KG1 (cell line): ENCODE data around the gene TAF13.
"Not testable (repeated sequence)": the region's sequence is repeated elsewhere in the genome, so short reads cannot be mapped to it uniquely, and the experiment has no call there.

Source experiments
- DNase-seq: peaks from one replicate; lab custom pipeline; 2025; lab: John Stamatoyannopoulos, UW

TAF13 gene

DNA sequence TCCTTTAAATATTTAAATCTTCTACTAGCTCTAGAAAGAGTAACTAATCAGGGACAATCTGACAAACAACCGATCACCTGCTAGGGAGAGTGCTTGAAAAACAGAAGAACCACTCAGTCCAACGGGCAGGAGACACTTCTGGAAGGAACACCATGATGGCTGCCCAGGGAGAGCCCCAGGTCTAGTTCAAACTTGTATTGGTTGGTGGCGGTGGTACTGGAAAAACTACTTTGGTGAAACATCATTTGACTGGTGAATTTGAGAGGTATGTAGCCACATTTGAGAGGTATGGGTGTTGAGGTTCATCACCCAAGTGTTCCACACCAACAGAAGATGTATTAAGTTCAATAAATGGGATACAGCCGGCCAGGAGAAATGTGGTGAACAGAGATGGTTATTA lies 29.1 kb downstream of the TAF13 start:
- no peak for DNase-seq

DNA sequence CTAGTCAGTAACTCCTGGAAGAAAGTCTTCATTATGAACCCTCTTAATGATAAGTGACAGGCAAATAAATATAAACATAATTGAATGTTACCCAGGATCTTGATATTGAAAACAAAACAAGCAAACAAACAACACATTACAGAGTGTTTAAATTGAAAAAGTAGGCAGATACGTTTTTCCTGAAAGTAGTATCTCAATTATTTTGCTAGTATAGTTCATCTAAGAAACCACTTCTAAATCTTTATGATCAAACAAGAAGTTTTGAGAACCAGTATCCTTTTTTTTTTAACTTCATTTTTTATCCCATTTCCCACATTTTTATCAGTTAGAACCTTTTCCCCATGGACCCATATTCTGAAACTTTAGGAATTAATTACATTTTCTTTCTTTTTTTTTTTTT lies 30.2 kb downstream of the TAF13 start:
- DNase-seq: no peak

DNA sequence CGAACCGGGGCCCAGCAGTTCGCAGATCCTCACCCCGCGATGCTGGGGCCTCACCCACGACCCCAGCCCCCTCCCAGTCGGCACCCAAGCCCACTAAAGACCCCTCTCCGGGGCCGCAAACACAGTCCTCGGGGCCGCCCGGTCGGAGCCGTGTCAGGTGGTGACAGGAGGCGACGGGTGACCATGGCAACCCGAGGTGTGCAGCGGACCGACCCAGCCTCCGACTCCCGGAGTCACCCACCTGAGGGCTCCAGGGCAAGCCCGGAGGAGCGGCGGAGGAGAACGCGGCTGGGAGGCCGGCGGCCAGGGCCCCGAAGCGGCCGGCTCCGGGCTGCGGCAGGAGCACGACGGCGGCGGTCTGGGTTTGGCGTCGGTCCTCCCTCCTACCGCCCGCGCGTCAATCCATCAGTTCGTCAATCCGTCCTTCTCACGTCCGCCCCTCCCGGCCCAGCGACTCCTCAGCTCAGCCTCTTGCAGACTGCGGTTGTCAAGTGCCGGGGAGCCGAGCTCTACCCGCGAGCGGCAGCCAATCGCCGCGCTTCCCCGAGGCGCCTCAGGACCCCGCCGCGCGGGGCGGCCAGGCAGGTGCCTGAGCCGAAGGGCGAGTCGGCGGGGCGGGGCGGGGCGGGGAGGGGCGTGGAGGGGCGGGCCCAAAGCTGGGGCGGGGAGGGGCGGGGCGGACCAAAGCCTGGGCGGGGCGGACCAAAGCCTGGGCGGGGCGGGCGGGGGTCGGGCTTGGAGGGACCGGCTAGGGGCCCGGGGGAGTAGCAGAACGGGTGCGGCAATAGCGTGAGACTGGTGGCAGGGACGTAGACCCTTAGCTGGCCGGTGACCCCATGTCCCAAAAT lies 34.0 kb downstream of the TAF13 start, which contains the start of gene WDR47:
Gene WDR47 (minus strand): TSS at position 482 of the 848 bp plus-strand sequence. CDS start 18,590 bp downstream, outside the sequence.
- peak; percentile 86 for DNase-seq

DNA sequence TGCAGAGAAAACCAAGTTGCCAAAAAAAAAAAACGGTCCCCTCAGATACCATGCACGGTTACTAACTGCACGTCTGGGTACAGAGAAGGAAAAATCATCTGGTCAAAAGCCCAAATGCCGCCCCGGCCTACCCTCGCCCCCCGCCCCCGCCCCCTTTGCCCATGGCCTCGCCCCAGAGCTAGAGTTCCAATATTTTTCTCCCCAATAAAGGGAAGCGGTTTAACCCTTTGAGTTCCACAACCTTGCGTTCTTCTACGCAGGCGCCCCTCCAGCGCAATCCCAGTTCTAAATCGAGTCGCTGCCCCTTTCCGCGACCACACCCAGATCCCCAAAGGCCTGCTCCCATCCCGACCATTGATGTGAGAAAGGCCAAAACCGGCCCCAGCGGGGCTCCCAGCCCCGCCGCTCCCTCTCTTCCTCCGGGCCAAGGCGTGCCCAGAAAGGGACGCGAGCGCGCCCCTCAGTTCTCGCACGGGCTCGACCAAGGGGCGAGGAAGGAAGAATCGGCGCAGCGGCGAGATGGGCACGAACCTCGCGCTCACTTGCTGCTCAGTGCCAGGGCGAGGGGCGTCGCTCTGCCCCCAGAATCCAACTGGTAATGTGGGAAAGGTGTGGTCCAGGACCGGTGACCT lies 34.7 kb downstream of the TAF13 start:
- DNase-seq: peak; percentile 32

DNA sequence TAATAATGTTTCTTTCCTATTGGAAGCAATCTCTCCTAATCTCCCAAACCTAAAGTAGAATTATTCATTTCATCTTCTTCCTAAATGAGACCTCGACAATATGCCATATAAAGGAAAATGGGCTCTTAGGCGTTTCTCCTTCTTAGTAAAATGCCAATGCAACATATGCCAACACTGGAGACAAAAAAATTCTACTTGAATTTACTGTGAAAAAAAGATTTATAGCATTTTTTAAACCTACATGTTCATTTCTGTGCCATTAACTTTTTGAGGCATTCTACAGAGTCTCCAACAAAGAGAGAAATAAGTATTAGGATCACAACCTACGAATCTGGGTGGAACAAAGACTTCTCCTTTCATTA lies 35.2 kb downstream of the TAF13 start:
- no peak for DNase-seq

DNA sequence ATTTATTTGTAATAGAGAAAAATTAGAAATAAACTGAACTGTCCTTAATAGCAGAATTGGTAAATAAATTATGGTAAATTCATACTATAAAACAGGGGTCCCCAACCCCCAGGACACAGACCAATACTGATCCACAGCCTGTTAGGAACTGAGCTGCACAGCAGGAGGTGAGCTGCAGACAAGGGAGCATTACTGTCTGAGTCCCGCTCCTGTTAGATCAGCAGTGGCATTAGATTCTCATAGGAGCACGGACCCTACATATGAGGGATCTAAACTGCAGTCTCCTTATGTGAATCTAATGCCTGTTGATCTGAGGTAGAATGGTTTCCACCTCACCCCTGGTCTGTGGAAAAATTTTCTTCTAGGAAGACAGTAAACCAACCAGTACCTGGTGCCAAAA lies 41.4 kb downstream of the TAF13 start:
- no peak for DNase-seq

DNA sequence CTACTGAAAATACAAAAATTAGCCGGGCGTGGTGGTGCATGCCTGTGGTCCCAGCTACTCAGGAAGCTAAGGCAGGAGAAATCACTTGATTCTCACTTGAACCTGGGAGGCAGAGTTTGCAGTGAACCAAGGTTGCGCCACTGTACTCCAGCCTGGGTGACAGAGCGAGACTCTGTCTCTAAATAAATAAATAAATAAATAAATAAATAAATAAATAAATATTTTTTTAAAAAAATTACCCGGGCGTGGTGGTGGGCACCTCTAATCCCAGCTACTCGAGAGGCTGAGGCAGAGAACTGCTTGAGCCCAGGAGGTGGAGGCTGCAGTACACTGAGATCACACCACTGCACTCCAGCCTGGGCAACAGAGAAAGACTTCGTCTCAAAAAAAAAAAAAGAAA lies 46.3 kb downstream of the TAF13 start:
- DNase-seq: not testable (repeated sequence)

DNA sequence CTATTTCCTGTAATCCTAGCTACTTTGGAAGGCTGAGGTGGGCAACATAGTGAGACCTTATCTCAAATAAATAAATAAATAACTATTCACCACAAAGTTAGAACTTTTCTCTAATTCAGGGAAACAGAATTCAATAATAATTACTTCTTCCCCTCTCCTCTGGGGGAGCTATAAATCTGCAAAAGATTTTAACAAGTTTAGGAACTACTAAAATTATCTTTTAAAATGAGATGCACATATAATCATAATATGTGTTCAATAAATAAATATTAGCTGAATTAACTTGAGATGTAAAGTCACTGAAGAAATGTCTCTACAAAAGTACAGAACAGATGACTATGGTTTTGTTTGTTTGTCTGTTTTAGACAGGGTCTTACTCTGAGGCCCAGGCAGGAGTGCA lies 48.0 kb downstream of the TAF13 start:
- no peak for DNase-seq

DNA sequence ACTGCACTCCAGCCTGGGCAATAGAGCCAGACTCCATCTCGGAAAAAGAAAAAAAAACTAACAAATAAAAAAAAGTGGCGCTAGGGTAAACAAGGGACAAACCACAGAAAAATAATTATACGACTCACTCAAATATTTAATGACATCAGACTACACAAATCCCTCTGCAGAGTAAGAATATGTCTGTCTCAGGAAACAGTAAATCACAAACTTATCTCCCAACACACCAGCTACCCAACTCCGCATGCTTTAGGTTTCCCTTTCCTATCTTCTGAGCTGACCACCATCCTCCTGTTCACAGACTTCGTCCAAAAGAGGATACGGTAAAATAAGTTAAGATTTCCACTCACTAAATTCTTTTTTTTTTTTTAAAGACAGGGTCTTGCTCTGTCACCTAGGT lies 50.1 kb downstream of the TAF13 start:
- no peak for DNase-seq

DNA sequence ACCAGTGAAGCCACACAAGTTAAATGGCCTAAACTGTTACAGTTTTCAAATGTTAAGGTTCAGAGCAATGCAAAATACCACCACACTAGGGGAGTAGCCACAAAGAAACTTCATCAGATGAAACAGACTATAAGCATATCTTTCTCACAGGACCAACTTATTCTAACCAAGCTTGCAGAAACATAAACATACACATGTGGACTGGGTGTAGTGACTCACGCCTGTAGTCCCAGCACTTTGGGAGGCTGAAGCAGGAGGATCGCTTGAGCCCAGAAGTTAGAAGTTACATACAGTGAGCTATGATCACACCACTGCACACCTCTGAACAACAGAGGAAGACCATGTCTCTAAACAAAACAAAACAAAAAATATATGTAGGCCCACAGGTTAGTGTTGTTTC lies 51.2 kb downstream of the TAF13 start:
- DNase-seq: no peak

DNA sequence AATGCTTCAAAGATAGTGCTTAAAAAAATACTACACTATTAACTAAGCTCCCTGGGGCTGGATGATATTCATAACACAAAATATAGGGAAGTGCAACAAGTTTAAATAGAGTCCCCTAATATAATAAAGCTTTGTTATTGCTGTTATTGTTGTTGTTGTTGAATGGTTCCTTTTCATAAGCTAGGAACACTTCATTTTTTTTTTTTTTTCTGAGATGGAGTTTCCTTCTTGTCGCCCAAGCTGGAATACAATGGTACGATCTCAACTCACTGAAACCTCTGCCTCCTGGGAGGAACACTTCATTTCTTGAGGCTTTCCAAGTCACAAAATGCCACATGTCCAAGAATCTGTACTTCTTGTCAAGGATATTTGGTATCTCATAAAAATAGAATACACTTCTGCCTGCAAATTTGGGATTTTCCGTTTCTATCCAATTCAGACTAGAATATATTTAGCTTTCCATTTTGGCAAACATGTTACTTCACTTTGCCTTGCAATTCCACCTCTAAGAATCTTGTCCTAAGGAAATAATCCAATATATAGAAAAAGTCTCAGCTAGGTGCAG lies 55.0 kb downstream of the TAF13 start:
- no peak for DNase-seq

DNA sequence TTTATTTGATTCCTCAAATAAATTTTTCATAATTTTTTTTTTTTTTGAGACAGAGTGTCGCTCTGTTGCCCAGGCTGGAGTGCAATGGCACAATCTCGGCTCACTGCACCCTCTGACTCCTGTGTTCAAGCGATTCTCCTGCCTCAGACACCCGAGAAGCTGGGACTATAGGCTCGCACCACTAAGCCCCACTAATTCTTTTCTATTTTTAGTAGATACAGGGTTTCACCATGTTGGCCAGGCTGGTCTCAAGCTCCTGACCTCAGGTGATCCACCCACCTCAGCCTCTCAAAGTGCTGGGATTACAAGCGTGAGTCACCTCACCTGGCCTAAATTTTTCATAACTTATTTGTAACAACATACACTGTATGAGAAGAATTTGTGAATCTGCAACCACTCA lies 58.1 kb downstream of the TAF13 start:
- DNase-seq: not testable (repeated sequence)

DNA sequence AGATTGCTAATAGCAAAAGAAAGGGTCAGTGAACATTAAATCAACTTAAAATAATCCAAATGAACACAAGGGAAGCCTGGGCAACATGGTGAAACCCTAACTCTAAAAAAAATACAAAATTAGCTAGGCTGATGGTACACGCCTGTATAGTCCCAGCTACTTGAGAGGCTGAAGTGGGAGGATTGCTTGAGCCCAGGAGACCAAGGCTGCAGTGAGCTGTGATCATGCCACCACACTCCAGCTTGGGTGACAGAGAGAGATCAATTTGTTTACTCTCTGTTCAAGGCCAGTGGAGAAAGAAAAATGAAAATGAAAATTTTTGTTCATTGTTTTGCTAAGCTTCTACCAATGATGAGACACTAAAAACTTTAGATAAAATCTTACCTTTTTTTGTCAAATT lies 58.7 kb downstream of the TAF13 start:
- no peak for DNase-seq
